HCT116 (cell line): ENCODE data around the gene ABCA8. TPM values are rescaled to one million over a fixed set of nuclear protein-coding genes. Genes with fewer than 3 reads are reported as not detected.

ENCODE experiments used
- ATAC-seq: fragments of 200-7000 bp; cut with Tn5 transposase; 2 replicates; pipeline ENCODE4 v1.9.1; 2020; ENCODE audit warnings: mild to moderate bottlenecking, moderate library complexity
- BruUV-seq: library from RNA; stranded (reverse); fragments of 400-500 nt; replicated peaks from 2 replicates; lab custom pipeline; 2021; lab: Mats Ljungman, UMichigan
- CTCF ChIA-PET: fragments of 300-600 bp; sonication (Branson Sonifier 250); formaldehyde crosslinking; loops from one replicate; lab custom pipeline; 2021; ENCODE audit warnings: antibody characterized with exemption; lab: Charles Lee
- POLR2A ChIA-PET: fragments of 300-600, 350-600 bp; sonication (Branson Sonifier 250); formaldehyde crosslinking; loops from one replicate; lab custom pipeline; 2021; ENCODE audit warnings: antibody characterized with exemption; lab: Charles Lee
- RAD21 ChIA-PET, 2 experiments: fragments of 300-600 bp; sonication (Branson Sonifier 250); formaldehyde crosslinking; loops; one replicate each; lab custom pipeline; 2023; ENCODE audit warnings: low total read pairs in 2 of 2; ENCODE audit not compliant: uncharacterized antibody in 2 of 2, unreplicated experiment in 2 of 2, low non-redundant PET in 1 of 2; lab: Charles Lee
- DNase-seq: peaks from one replicate; pipeline ENCODE4 v3.0.0-alpha.2; 2010; ENCODE audit warnings: low read depth, low spot score
- H2AFZ ChIP-seq: fragments of 200-600 bp; shearing (Covaris generic), sonication (generic); 2 replicates; pipeline ENCODE4 v1.6.1; 2017; ENCODE audit warnings: low read depth, mixed run types, mixed read lengths, antibody characterized with exemption, low read length; ENCODE audit not compliant: poor library complexity, severe bottlenecking
- H3K27ac ChIP-seq: 2 replicates; pipeline ENCODE4 v1.5.1; 2012; ENCODE audit warnings: low read depth, low read length
- H3K27me3 ChIP-seq: fragments of 200-600 bp; sonication (generic); 2 replicates; pipeline ENCODE4 v1.6.1; 2016; ENCODE audit warnings: mixed run types, low read length, mixed read lengths; ENCODE audit not compliant: insufficient read depth
- H3K36me3 ChIP-seq, 2 experiments: fragments of 200-500 bp in 1 of 2; fragments of 200-600 bp in 1 of 2; sonication (Bioruptor generic) in 1 of 2; sonication (generic) in 1 of 2; 2 replicates each; pipeline versions ENCODE4 v1.5.1 to v1.6.1; 2014 to 2016; ENCODE audit warnings: low read length in 2 of 2, inconsistent platforms in 1 of 2, mixed read lengths in 1 of 2, mixed run types in 1 of 2; ENCODE audit not compliant: insufficient read depth in 2 of 2, control insufficient read depth in 1 of 2
- H3K4me1 ChIP-seq, 2 experiments: fragments of 200-600 bp in 1 of 2; sonication (generic) in 1 of 2; 2 replicates each; pipeline versions ENCODE4 v1.5.1 to v1.6.1; 2012 to 2017; ENCODE audit warnings: low read length in 2 of 2, inconsistent platforms in 1 of 2, mild to moderate bottlenecking in 1 of 2, mixed read lengths in 1 of 2, mixed run types in 1 of 2, moderate library complexity in 1 of 2; ENCODE audit not compliant: insufficient read depth in 2 of 2, control insufficient read depth in 1 of 2
- H3K4me2 ChIP-seq: fragments of 200-600 bp; sonication (generic); 2 replicates; pipeline ENCODE4 v1.6.1; 2017; ENCODE audit warnings: mixed run types, low read length, mixed read lengths
- H3K4me3 ChIP-seq, 2 experiments: fragments of 200-600 bp in 1 of 2; sonication (generic) in 1 of 2; replicated peaks in 1 of 2; 2 replicates each; pipeline ENCODE4 v1.5.1; 2011 to 2016; ENCODE audit warnings: low read length in 2 of 2, control low read depth in 1 of 2, low read depth in 1 of 2, mild to moderate bottlenecking in 1 of 2, mixed read lengths in 1 of 2, mixed run types in 1 of 2
- H3K79me2 ChIP-seq: fragments of 200-600 bp; sonication (generic); 2 replicates; pipeline ENCODE4 v1.6.1; 2017; ENCODE audit warnings: mild to moderate bottlenecking, mixed run types, low read length, moderate library complexity, mixed read lengths; ENCODE audit not compliant: insufficient read depth
- H3K9ac ChIP-seq: fragments of 200-600 bp; sonication (generic); 2 replicates; pipeline ENCODE4 v1.6.1; 2016; ENCODE audit warnings: low read length, mixed read lengths
- H3K9me2 ChIP-seq: fragments of 200-600 bp; sonication (generic), shearing (Covaris generic); 2 replicates; pipeline ENCODE4 v1.6.1; 2017; ENCODE audit warnings: mixed run types, mild to moderate bottlenecking, moderate library complexity; ENCODE audit not compliant: insufficient read depth
- H3K9me3 ChIP-seq, 2 experiments: fragments of 200-500 bp in 1 of 2; fragments of 200-600 bp in 1 of 2; sonication (Bioruptor generic) in 1 of 2; sonication (generic) in 1 of 2; 2 replicates each; pipeline ENCODE4 v1.6.1; 2014 to 2017; ENCODE audit warnings: low read length in 2 of 2, mixed read lengths in 2 of 2, inconsistent platforms in 1 of 2, low read depth in 1 of 2, mild to moderate bottlenecking in 1 of 2, mixed run types in 1 of 2, moderate library complexity in 1 of 2; ENCODE audit not compliant: control insufficient read depth in 1 of 2, insufficient read depth in 1 of 2
- H4K20me1 ChIP-seq: fragments of 200-600 bp; sonication (generic), shearing (Covaris generic); 2 replicates; pipeline ENCODE4 v1.6.1; 2017; ENCODE audit warnings: mixed run types, mild to moderate bottlenecking, moderate library complexity; ENCODE audit not compliant: insufficient read depth
- CEBPB ChIP-seq: IDR thresholded peaks from 2 replicates; pipeline ENCODE4 v1.6.1; 2012; ENCODE audit warnings: low read depth
- CTCF ChIP-seq, 3 experiments: fragments of 200-600 bp in 1 of 3; sonication (generic) in 1 of 3; IDR thresholded peaks in 2 of 3; conservative IDR thresholded peaks in 1 of 3; 2 replicates each; pipeline ENCODE4 v1.5.1; 2012 to 2017; ENCODE audit warnings: low read depth in 2 of 3, low read length in 2 of 3, antibody characterized with exemption in 1 of 3, borderline replicate concordance in 1 of 3, control low read depth in 1 of 3, mild to moderate bottlenecking in 1 of 3, mixed read lengths in 1 of 3, mixed run types in 1 of 3, moderate library complexity in 1 of 3; ENCODE audit not compliant: insufficient read depth in 1 of 3
- ELF1 ChIP-seq: IDR thresholded peaks from 2 replicates; pipeline ENCODE4 v1.6.1; 2012; ENCODE audit warnings: low read depth, borderline replicate concordance
- EZH2phosphoT487 ChIP-seq: fragments of 200-600 bp; IDR thresholded peaks from 2 replicates; pipeline ENCODE4 v1.6.1; 2018; ENCODE audit warnings: antibody characterized with exemption, borderline replicate concordance
- JUND ChIP-seq: IDR thresholded peaks from 2 replicates; pipeline ENCODE4 v1.6.1; 2012
- MAX ChIP-seq: IDR thresholded peaks from 2 replicates; pipeline ENCODE4 v1.6.1; 2012
- RAD21 ChIP-seq: IDR thresholded peaks from 2 replicates; pipeline ENCODE4 v1.6.1; 2012; ENCODE audit warnings: low read depth, mild to moderate bottlenecking
- REST ChIP-seq: IDR thresholded peaks from 2 replicates; pipeline ENCODE4 v1.6.1; 2012; ENCODE audit warnings: low read depth
- SIN3A ChIP-seq: IDR thresholded peaks from 2 replicates; pipeline ENCODE4 v1.6.1; 2012; ENCODE audit warnings: low read depth
- SP1 ChIP-seq: IDR thresholded peaks from 2 replicates; pipeline ENCODE4 v1.6.1; 2012; ENCODE audit warnings: low read depth
- SRF ChIP-seq: IDR thresholded peaks from 2 replicates; pipeline ENCODE4 v1.6.1; 2012; ENCODE audit warnings: low read depth
- TCF7L2 ChIP-seq: IDR thresholded peaks from 2 replicates; pipeline ENCODE4 v1.7.0; 2011; ENCODE audit warnings: borderline replicate concordance, inconsistent platforms; ENCODE audit not compliant: insufficient read depth, insufficient read length; ENCODE audit errors: extremely low read depth
- YY1 ChIP-seq: IDR thresholded peaks from 2 replicates; pipeline ENCODE4 v1.6.1; 2011; ENCODE audit warnings: low read length, low read depth, moderate library complexity, mild to moderate bottlenecking; ENCODE audit not compliant: insufficient replicate concordance; ENCODE audit errors: extremely low read depth
- ZBTB33 ChIP-seq: IDR thresholded peaks from 2 replicates; pipeline ENCODE4 v1.6.1; 2011; ENCODE audit warnings: mild to moderate bottlenecking, low read length, moderate library complexity; ENCODE audit not compliant: insufficient replicate concordance; ENCODE audit errors: extremely low read depth
- ZFX ChIP-seq: fragments of 450-650 bp; IDR thresholded peaks from 2 replicates; pipeline ENCODE4 v1.6.1; 2017
- ZNF274 ChIP-seq: fragments of 200-500 bp; sonication (Bioruptor generic); IDR thresholded peaks from 2 replicates; pipeline ENCODE4 v1.6.1; 2014; ENCODE audit warnings: mild to moderate bottlenecking, low read depth, low read length, inconsistent platforms
- intact Hi-C: fragments of 100-400 bp; cut with micrococcal nuclease; formaldehyde crosslinking; loops from 2 replicates; pipeline ENCODE4 v1.10.0; 2022
- total RNA-seq: library from RNA; stranded (reverse); gene quantifications from one replicate; pipeline ENCODE4 v1.2.1, GENCODE V29; 2021; ENCODE audit not compliant: unreplicated experiment

The ABCA8 gene
- total RNA-seq, 1 experiment from 2014 or later = 0.44 TPM

- DNase-seq (no peak), ATAC-seq (peak; percentile 46)
- RAD21 ChIA-PET = no interaction called here
- no peaks in the 10 kb centered on the region for H3K79me2 ChIP-seq
- no peak for TF ChIP-seq SRF
- TF ChIP-seq ZBTB33 = no peak
- TF ChIP-seq CEBPB = no peak
- no peak for TF ChIP-seq JUND
- no peak for TF ChIP-seq YY1
- no peak for TF ChIP-seq ELF1
- TF ChIP-seq REST = no peak
- TF ChIP-seq CTCF (IDR thresholded peaks at IDR 0.05 in 2 of 3, conservative IDR thresholded peaks at IDR 0.05 in 1 of 3; ENCODE audit: borderline replicate concordance in 1 of 3, insufficient read depth in 1 of 3, low read depth in 2 of 3, low read length in 2 of 3) = no peak
- no peak for TF ChIP-seq RAD21
- TF ChIP-seq MAX = no peak
- TF ChIP-seq ZNF274 = no peak
- no peak for TF ChIP-seq SP1
- TF ChIP-seq SIN3A = no peak
- no peak for TF ChIP-seq EZH2phosphoT487
- TF ChIP-seq ZFX = no peak
- TF ChIP-seq TCF7L2 = no peak
- no peaks in the 10 kb centered on the region for H3K36me3 ChIP-seq
- H3K9me2 ChIP-seq = no peaks in the 10 kb centered on the region
- no peaks in the 10 kb centered on the region for H3K4me1 ChIP-seq
- H3K9me3 ChIP-seq = no peaks in the 10 kb centered on the region
- no TSS peak for BruUV-seq
- H3K4me2 ChIP-seq = no peak overlapping the region
- peak overlapping the region; percentile 40 for H2AFZ ChIP-seq
- CTCF ChIA-PET = no interaction called here
- H3K4me3 ChIP-seq = no peak overlapping the region
- H3K27me3 ChIP-seq = no peaks in the 10 kb centered on the region
- intact Hi-C loops = no loop called here
- no peak overlapping the region for H3K9ac ChIP-seq
- no peak overlapping the region for H3K27ac ChIP-seq
- no peaks in the 10 kb centered on the region for H4K20me1 ChIP-seq
- POLR2A ChIA-PET = interaction anchor here (0.9 kb wide), 1 partner anchor 13 kb away, joined by 5 read pairs; no protein-coding TSS in a partner anchor
These were observed 87.3 kb downstream of the ABCA8 start for GRCh38 chr17:68867759-68868516.
